CD4-positive, alpha-beta memory T cell (primary cell): ENCODE results near the gene DAGLA. TPM values are rescaled to one million over a fixed set of nuclear protein-coding genes. Genes with fewer than 3 reads are reported as not detected.

ENCODE experiments used
- polyA plus RNA-seq, 2 donors: library from polyadenylated mRNA; unstranded; fragments of 300-500 nt; fragmentation: Illumina TruSeq; gene quantifications; one replicate each; pipeline ENCODE4 v1.2.3, GENCODE V29; 2021
- total RNA-seq, 2 experiments: library from RNA; stranded (reverse); gene quantifications; one replicate each; pipeline ENCODE4 v1.2.3, GENCODE V29; 2021

DAGLA gene
- total and polyA plus RNA-seq, 4 experiments from 2014 or later, result 0.30 to 0.52 (median 0.44) TPM; not detected in 1

Other genes with a start within 250 kb of the DAGLA start
- gene LRRC10B, start 171.6 kb upstream of the DAGLA start, total RNA-seq, result not detected
- gene LRRC10B, start 171.6 kb upstream of the DAGLA start, polyA plus RNA-seq, result not detected
- gene SYT7, start 99.3 kb upstream of the DAGLA start, total RNA-seq, result not detected
- not detected for gene SYT7, start 99.3 kb upstream of the DAGLA start, polyA plus RNA-seq
- 1 to 10 TPM in 1 of 2 experiments, under 1 TPM in 1; 0.94 to 1.6 TPM for gene MYRF, start 72.2 kb downstream of the DAGLA start, total RNA-seq
- gene MYRF, start 72.2 kb downstream of the DAGLA start, polyA plus RNA-seq, result under 1 TPM; 0.44 to 0.83 TPM
- 100 to 1,000 TPM; 113 to 117 TPM for gene TMEM258, start 112.2 kb downstream of the DAGLA start, total RNA-seq
- gene TMEM258, start 112.2 kb downstream of the DAGLA start, polyA plus RNA-seq, result 100 to 1,000 TPM; 186 to 276 TPM
- gene FEN1, start 112.5 kb downstream of the DAGLA start, total RNA-seq, result 1 to 10 TPM; 7.4 to 8.0 TPM
- gene FEN1, start 112.5 kb downstream of the DAGLA start, polyA plus RNA-seq, result 10 to 100 TPM; 12.7 to 15.4 TPM
- 1 to 10 TPM; 1.7 to 2.2 TPM for gene FADS1, start 136.6 kb downstream of the DAGLA start, total RNA-seq
- gene FADS1, start 136.6 kb downstream of the DAGLA start, polyA plus RNA-seq, result under 1 TPM; 0.70 to 0.72 TPM
- gene FADS2, start 147.9 kb downstream of the DAGLA start, total RNA-seq, result under 1 TPM; 0.22 to 0.73 TPM
- gene FADS2, start 147.9 kb downstream of the DAGLA start, polyA plus RNA-seq, result under 1 TPM; 0.06 to 0.94 TPM
- gene FADS3, start 211.2 kb downstream of the DAGLA start, total RNA-seq, result 1 to 10 TPM; 5.9 to 7.8 TPM
- gene FADS3, start 211.2 kb downstream of the DAGLA start, polyA plus RNA-seq, result 1 to 10 TPM; 2.9 to 3.0 TPM
- gene RAB3IL1, start 237.2 kb downstream of the DAGLA start, total RNA-seq, result under 1 TPM; 0.44 to 0.53 TPM
- gene RAB3IL1, start 237.2 kb downstream of the DAGLA start, polyA plus RNA-seq, result not detected